Mesendoderm (in vitro differentiated cells): ENCODE measurements around the gene GOLGA8T.
"Not testable (repeated sequence)": the region's sequence is repeated elsewhere in the genome, so short reads cannot be mapped to it uniquely, and the experiment has no call there.

Source experiments
- DNase-seq: peaks from one replicate; pipeline ENCODE4 v3.0.0; 2013
- H2AK5ac ChIP-seq: 2 replicates; pipeline ENCODE4 v1.6.1; 2013; ENCODE audit warnings: low read length, inconsistent platforms
- H2BK120ac ChIP-seq: 2 replicates; pipeline ENCODE4 v1.6.1; 2013; ENCODE audit warnings: low read depth, mild to moderate bottlenecking, low read length, moderate library complexity, mixed read lengths
- H2BK15ac ChIP-seq: replicated peaks from 2 replicates; pipeline ENCODE4 v1.6.1; 2013; ENCODE audit warnings: low read depth, mild to moderate bottlenecking, moderate library complexity
- H2BK5ac ChIP-seq: 2 replicates; pipeline ENCODE4 v1.6.1; 2013; ENCODE audit warnings: low read length, inconsistent platforms
- H3K18ac ChIP-seq: 2 replicates; pipeline ENCODE4 v1.6.1; 2013; ENCODE audit warnings: mild to moderate bottlenecking, low read length, mixed read lengths
- H3K23ac ChIP-seq: one replicate; pipeline ENCODE4 v1.6.1; 2013; ENCODE audit warnings: low read length
- H3K27ac ChIP-seq: 2 replicates; pipeline ENCODE4 v1.5.1; 2013; ENCODE audit warnings: low read depth, mild to moderate bottlenecking, inconsistent platforms, low read length, moderate library complexity
- H3K27me3 ChIP-seq: 2 replicates; pipeline ENCODE4 v1.6.1; 2013; ENCODE audit warnings: low read length, control low read depth, mild to moderate bottlenecking, inconsistent platforms; ENCODE audit not compliant: insufficient read depth, poor library complexity
- H3K36me3 ChIP-seq: 2 replicates; pipeline ENCODE4 v1.6.1; 2013; ENCODE audit warnings: low read length, inconsistent platforms; ENCODE audit not compliant: control insufficient read depth, insufficient read depth
- H3K4ac ChIP-seq: one replicate; pipeline ENCODE4 v1.6.1; 2013; ENCODE audit warnings: low read depth, mild to moderate bottlenecking, low read length, moderate library complexity
- H3K4me1 ChIP-seq: 2 replicates; pipeline ENCODE4 v1.6.1; 2013; ENCODE audit warnings: low read depth, low read length, inconsistent platforms; ENCODE audit not compliant: control insufficient read depth
- H3K4me2 ChIP-seq: 2 replicates; pipeline ENCODE4 v1.6.1; 2013; ENCODE audit warnings: low read length
- H3K4me3 ChIP-seq: 2 replicates; pipeline ENCODE4 v1.5.1; 2013; ENCODE audit warnings: mild to moderate bottlenecking, low read length
- H3K56ac ChIP-seq: one replicate; pipeline ENCODE4 v1.6.1; 2013; ENCODE audit warnings: low read length
- H3K79me1 ChIP-seq: 2 replicates; pipeline ENCODE4 v1.6.1; 2013; ENCODE audit warnings: low read length, inconsistent platforms
- H3K79me2 ChIP-seq: 2 replicates; pipeline ENCODE4 v1.6.1; 2013; ENCODE audit warnings: mild to moderate bottlenecking, low read length; ENCODE audit not compliant: control insufficient read depth, insufficient read depth
- H3K9ac ChIP-seq: 2 replicates; pipeline ENCODE4 v1.6.1; 2013; ENCODE audit warnings: low read length, inconsistent platforms
- H4K5ac ChIP-seq: one replicate; pipeline ENCODE4 v1.6.1; 2013; ENCODE audit warnings: low read length
- H4K8ac ChIP-seq: one replicate; pipeline ENCODE4 v1.6.1; 2013; ENCODE audit warnings: low read depth, mild to moderate bottlenecking, control low read depth, low read length, moderate library complexity
- WGBS: extraction: QIAGEN DNeasy Blood & Tissue Kit; methylation state at CpG from one replicate; pipeline ENCODE4 v1.1.7; 2013; ENCODE audit warnings: low lambda C conversion rate, missing lambda C conversion rate; ENCODE audit not compliant: insufficient coverage; ENCODE audit errors: extremely low coverage; 5-methylcytosine and 5-hydroxymethylcytosine counted together

The GOLGA8T gene

DNA sequence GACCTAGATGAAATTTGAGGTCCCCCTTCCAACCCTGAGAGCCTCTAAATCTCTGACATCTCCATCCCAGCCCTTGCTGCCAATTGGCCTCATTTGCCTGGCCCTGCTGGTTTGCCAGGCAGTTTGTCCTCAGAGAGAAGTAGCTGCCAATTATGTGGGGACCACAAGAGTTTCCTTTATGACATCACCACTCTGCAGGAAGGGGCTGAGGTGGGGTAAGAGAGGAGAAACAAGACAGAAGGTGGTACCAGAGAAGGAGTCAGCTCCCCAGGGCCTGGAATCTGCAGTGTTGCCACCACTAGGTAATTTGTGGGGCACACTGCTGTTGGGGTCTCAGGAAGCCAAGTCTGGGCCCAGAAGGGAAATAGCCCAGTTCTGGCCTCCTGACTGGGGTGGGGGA lies 45.0 kb downstream of the GOLGA8T start:
- H3K18ac ChIP-seq, H2BK120ac ChIP-seq, H3K4me2 ChIP-seq, DNase-seq, H3K27me3 ChIP-seq, H3K27ac ChIP-seq, H3K79me2 ChIP-seq, H2AK5ac ChIP-seq, H4K8ac ChIP-seq, H3K4ac ChIP-seq, H4K5ac ChIP-seq, H3K4me3 ChIP-seq, H3K56ac ChIP-seq, H2BK15ac ChIP-seq, H3K9ac ChIP-seq, H3K36me3 ChIP-seq, H3K79me1 ChIP-seq, H3K23ac ChIP-seq, H3K4me1 ChIP-seq, H2BK5ac ChIP-seq: not testable (repeated sequence)

DNA sequence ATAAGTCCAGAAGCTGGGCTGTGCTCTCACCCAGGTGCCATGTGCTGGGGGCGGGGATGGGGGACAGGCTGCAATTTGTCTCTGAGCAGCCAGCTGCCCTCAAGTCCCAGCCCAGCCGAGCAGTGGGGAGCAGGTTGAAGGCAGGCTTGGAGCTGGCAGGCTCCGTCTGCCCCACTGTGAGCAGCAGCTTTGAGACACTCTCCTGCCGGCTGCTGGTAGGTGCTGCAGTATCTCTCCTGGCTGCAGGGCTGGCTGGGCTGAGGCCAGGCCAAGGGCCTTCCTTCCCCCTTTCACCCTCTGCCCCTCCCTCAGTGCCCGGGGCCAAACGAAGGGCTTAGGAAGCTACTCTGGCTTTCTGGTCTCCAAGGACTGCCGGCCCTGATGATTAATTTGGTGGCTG lies 50.6 kb downstream of the GOLGA8T start:
- H4K8ac ChIP-seq, H3K27ac ChIP-seq, H3K36me3 ChIP-seq, H3K79me2 ChIP-seq, H3K27me3 ChIP-seq, H3K79me1 ChIP-seq, H3K56ac ChIP-seq, H3K4me1 ChIP-seq, H3K4ac ChIP-seq, H3K9ac ChIP-seq, H3K18ac ChIP-seq, H2BK5ac ChIP-seq, H2AK5ac ChIP-seq, H3K23ac ChIP-seq, H2BK15ac ChIP-seq, DNase-seq, H2BK120ac ChIP-seq, H3K4me2 ChIP-seq, H4K5ac ChIP-seq, H3K4me3 ChIP-seq: not testable (repeated sequence)
- WGBS: no CpG with 5 or more reads among the region's 7 CpGs

DNA sequence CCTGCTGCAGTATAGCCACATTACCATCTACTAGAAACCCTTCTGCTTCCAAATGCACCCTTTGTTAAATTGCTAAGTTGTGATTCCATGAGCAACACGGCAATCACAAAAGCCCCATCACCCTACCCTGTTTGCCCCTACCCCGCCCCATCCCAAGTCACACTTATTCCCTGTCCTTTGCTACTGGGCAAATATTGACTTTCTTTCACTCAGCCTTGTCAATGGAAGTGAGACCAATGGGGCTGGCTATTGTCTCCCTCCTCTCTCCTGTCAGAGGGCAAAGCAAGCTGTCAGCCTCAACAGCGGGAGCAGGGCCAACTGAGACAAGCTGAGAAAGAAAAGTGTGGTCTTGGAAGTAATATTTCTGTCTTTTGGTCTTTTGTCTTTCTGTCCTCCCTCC lies 52.6 kb downstream of the GOLGA8T start:
- not testable (repeated sequence) for H2BK15ac ChIP-seq, H3K79me1 ChIP-seq, H2AK5ac ChIP-seq, H2BK120ac ChIP-seq, DNase-seq, H4K5ac ChIP-seq, H3K27me3 ChIP-seq, H3K27ac ChIP-seq, H3K4me1 ChIP-seq, H3K4me2 ChIP-seq, H3K9ac ChIP-seq, H3K23ac ChIP-seq, H2BK5ac ChIP-seq, H4K8ac ChIP-seq, H3K4ac ChIP-seq, H3K18ac ChIP-seq, H3K56ac ChIP-seq, H3K36me3 ChIP-seq, H3K4me3 ChIP-seq, H3K79me2 ChIP-seq
- WGBS: no CpG with 5 or more reads among the region's 3 CpGs

DNA sequence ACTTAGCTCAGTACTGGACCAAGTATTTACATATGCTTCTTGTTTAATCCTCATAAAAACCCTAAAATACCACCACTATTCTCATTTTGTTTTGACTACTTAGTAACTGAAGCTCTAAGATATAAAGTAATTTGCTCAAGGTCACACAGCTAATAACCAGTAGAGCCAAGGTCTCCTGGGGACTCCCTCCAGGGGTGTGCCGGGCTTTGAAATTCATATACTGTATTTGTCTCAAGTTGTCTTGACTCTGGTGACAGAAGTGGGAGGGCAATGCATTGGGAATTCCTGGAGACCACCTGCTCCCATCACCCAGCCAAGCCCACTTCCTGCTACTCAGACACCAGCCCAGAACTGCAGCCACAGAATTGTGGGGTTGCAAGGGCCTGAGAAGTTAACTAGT lies 54.9 kb downstream of the GOLGA8T start:
- H4K8ac ChIP-seq, H3K27ac ChIP-seq, H3K23ac ChIP-seq, H3K9ac ChIP-seq, H3K79me1 ChIP-seq, H3K56ac ChIP-seq, H3K4me3 ChIP-seq, H3K4ac ChIP-seq, H2BK5ac ChIP-seq, H3K27me3 ChIP-seq, H4K5ac ChIP-seq, H2BK120ac ChIP-seq, H2AK5ac ChIP-seq, H3K18ac ChIP-seq, H3K4me2 ChIP-seq, H3K79me2 ChIP-seq, DNase-seq, H3K36me3 ChIP-seq, H3K4me1 ChIP-seq, H2BK15ac ChIP-seq: not testable (repeated sequence)
- WGBS: no CpG with 5 or more reads among the region's 1 CpG

DNA sequence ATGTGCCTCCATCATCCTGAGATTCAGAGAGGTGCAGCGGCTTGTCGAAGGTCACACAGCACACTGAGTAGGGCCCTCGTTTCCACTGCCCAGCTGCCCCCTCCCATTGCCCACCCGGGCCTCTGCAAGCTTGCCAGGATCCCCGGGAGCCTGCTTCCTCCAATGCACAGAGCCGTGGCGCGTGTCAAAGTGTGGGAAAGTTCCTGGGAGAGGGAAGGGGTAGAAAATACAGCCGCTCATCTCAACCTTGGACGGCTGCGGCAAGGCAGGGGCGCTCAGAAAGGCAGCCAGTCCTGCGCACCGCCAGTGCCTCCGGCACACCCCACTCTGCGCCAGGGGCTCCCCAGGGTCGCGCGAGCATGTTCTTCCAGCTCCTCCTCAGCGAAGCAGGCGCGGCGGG lies 56.3 kb downstream of the GOLGA8T start:
- H3K27ac ChIP-seq, H2BK5ac ChIP-seq, H3K79me2 ChIP-seq, H3K23ac ChIP-seq, H2AK5ac ChIP-seq, H3K79me1 ChIP-seq, H2BK15ac ChIP-seq, H3K4ac ChIP-seq, H3K4me1 ChIP-seq, H2BK120ac ChIP-seq, H4K5ac ChIP-seq, DNase-seq, H3K9ac ChIP-seq, H3K4me3 ChIP-seq, H3K27me3 ChIP-seq, H3K36me3 ChIP-seq, H3K56ac ChIP-seq, H3K4me2 ChIP-seq, H3K18ac ChIP-seq, H4K8ac ChIP-seq: not testable (repeated sequence)
- whole genome bisulfite sequencing: no CpG with 5 or more reads among the region's 23 CpGs

DNA sequence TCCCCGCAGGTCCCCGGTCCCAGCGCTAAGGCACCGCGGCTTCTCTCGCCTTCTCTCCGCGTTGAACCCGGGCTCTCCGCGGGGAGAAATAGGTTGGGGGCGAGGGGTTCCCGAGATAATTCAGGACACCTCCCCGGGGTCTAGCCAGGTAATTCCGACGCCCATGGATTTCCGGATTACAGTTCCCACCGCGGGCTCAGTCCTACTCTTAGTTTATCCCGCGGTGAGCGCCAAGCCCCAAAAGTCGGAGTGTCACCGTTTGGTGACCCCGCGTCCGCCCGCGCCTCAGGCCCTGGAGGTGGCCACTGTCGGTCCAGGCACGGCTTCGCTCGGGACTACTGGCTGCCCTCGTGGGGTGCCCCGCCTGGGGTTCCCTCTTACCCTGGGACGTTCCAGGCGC lies 56.8 kb downstream of the GOLGA8T start:
- not testable (repeated sequence) for H3K79me2 ChIP-seq, H3K56ac ChIP-seq, H3K4me2 ChIP-seq, DNase-seq, H3K36me3 ChIP-seq, H3K27ac ChIP-seq, H2BK120ac ChIP-seq, H2AK5ac ChIP-seq, H4K8ac ChIP-seq, H3K4ac ChIP-seq, H4K5ac ChIP-seq, H3K4me1 ChIP-seq, H2BK15ac ChIP-seq, H3K27me3 ChIP-seq, H3K23ac ChIP-seq, H2BK5ac ChIP-seq, H3K18ac ChIP-seq, H3K79me1 ChIP-seq, H3K4me3 ChIP-seq, H3K9ac ChIP-seq
- no CpG with 5 or more reads among the region's 37 CpGs for WGBS
